ENCODE data around the gene KCND2. TPM values are rescaled to one million over a fixed set of nuclear protein-coding genes. Genes with fewer than 3 reads are reported as not detected.
A peak's percentile ranks its signal among the peaks of the same experiment; 100 is the strongest.

The KCND2 gene
- total RNA-seq: under 1 TPM in 8 of 10 donors, not detected in 2; 0.04 to 0.64 (median 0.16) TPM
- polyA plus RNA-seq: not detected
- long read RNA-seq, donor 1: 0 reads
- long read RNA-seq, donor 2: 0 reads
- long read RNA-seq, donor 3: 0 reads

DNA sequence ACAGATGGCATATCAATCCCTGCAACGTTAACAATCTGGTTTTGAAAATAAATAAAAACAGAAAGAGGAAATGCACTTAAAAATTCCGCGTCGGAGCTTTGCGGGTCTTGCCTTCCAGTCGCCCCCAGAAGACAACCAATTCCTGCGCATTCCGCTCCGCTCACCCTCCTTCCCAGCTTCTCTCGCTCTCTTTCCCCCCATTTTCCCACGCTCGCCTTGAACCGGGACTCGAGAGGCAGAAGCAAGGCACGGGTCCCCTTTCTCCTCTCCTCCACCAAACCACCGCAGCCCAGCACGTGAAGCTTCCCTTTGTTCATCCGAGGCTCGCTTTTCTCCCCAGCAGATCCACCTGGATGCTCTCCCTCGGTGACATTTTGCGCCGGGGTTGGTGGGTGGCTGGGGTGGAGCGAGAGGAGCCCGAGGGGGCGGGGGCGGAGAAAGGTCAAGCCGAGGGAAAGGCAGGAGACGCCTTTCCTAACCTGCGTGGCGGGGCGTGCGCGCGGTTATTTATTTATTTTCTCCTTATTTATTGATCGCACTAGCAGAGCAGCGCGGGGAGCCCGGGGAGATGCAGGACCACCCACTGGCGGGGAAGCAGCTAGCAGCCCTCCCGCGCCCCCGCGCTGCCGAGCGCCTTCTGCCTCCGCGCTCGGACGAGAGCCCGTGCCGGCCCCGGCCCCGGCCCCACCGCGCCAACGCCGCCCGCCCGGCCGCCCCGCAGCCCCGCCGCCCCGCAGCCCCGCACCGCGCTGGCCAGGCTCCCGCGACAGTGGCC lies at the start of gene KCND2:
KCND2 (plus strand) TSS at position 475 of the 775 bp plus-strand sequence.
- Histone ChIP-seq H3K4me3 (peak within 1 kb of the TSS; percentile 14 to 53 (median 47)), H3K27ac (no peak within 1 kb of the TSS), H3K9me3 (peaks cover 0 to 9% (median 0%) of the 10 kb centered on the region in 11 donors), H3K4me1 (peaks cover 0 to 9% (median 6%) of the 10 kb centered on the region in 9 donors), H3K27me3 (peaks cover 0 to 44% (median 21%) of the 10 kb centered on the region in 7 donors), H3K36me3 (no peaks in the 10 kb centered on the region)
- ATAC-seq (no peak), DNase-seq (no peak)
- intact Hi-C loops (cut with DNase I): loop anchor here (2.0 to 10.0 kb wide), 3 partner anchors 336 to 1008 kb away; no protein-coding TSS in a partner anchor
- WGBS, 2 donors: 0% methylated on average over 64 to 69 of the region's 69 CpGs
- TF ChIP-seq, protein P1, sequence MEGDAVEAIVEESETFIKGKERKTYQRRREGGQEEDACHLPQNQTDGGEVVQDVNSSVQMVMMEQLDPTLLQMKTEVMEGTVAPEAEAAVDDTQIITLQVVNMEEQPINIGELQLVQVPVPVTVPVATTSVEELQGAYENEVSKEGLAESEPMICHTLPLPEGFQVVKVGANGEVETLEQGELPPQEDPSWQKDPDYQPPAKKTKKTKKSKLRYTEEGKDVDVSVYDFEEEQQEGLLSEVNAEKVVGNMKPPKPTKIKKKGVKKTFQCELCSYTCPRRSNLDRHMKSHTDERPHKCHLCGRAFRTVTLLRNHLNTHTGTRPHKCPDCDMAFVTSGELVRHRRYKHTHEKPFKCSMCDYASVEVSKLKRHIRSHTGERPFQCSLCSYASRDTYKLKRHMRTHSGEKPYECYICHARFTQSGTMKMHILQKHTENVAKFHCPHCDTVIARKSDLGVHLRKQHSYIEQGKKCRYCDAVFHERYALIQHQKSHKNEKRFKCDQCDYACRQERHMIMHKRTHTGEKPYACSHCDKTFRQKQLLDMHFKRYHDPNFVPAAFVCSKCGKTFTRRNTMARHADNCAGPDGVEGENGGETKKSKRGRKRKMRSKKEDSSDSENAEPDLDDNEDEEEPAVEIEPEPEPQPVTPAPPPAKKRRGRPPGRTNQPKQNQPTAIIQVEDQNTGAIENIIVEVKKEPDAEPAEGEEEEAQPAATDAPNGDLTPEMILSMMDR (IDR thresholded peaks at IDR 0.05): no peak

DNA sequence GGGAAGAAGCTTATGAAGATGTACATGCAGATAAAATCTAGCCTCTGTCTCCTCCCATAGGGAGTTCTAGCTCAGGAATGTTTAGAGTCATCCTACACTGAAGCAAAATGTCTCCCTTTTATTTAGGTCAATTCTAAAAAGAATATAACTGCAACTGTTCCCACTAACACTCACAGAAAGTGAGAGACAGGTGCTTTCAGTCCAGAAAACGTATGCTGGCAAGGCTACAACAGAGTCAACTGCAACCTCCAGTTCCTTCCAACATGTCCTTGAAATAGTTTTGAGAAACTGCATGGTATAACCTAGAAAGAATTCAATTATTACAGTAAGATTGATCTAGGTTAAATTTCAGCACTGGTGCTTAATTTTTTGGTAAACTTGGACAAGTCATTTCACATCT lies 46.8 kb upstream of the KCND2 start:
- Histone ChIP-seq H3K27me3 (no peaks in the 10 kb centered on the region), H3K27ac (no peak overlapping the region), H3K36me3 (no peaks in the 10 kb centered on the region), H3K9me3 (peaks cover 0 to 5% (median 0%) of the 10 kb centered on the region in 11 donors), H3K4me3 (no peak overlapping the region), H3K4me1 (no peaks in the 10 kb centered on the region)
- ATAC-seq (no peak), DNase-seq (no peak)
- intact Hi-C loops (cut with DNase I): no loop called here
- TF ChIP-seq, protein P1 (IDR thresholded peaks at IDR 0.05): no peak
- WGBS, 2 donors: 38 to 49% methylated on average over 1 of the region's 1 CpG

DNA sequence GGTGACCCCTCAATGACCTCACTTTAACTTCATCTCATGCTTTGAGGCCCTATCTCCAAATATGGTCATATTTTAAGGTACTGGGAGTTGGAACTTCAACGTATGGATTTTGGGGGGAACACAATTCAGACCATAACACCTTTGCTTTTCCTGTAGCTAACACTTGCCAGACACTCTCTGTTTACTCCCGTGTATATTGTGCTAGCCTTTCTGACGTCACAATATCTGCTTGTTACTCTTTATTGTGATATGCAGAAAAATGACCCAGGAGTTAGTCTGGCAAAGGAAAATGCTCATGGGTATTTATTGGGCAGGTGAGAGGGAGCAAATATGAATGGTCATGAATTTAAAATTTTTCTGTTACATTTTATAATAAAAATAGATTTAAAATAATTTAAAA lies 45.7 kb upstream of the KCND2 start:
- Histone ChIP-seq H3K27me3 (no peaks in the 10 kb centered on the region), H3K4me3 (no peak overlapping the region), H3K36me3 (no peaks in the 10 kb centered on the region), H3K9me3 (peaks cover 0 to 5% (median 0%) of the 10 kb centered on the region in 11 donors), H3K4me1 (no peaks in the 10 kb centered on the region), H3K27ac (no peak overlapping the region)
- TF ChIP-seq, protein P1 (IDR thresholded peaks at IDR 0.05): no peak
- ATAC-seq (no peak), DNase-seq (no peak)
- intact Hi-C loops (cut with DNase I): no loop called here
- 70 to 82% methylated on average over 3 of the region's 3 CpGs for WGBS, 2 donors

DNA sequence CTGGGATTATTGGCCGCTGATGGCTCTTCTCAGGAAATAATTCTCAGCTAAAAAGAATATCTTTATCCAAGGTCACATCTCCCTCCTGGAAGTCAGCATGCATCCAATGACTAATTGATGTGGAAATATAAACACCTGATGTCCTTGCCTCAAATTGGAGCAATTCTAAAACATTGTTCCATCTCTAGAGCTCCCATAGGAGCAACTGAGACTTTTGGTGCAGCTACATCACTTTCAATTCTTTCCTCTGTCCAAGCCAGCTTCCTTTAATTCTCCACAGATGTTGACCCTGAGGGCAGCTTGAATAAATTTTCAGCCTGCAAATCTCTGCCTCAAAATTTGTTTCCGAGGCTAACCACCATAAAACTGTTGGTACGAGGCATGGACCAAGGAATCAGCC lies 43.9 kb upstream of the KCND2 start:
- Histone ChIP-seq H3K27ac (no peak overlapping the region), H3K36me3 (no peaks in the 10 kb centered on the region), H3K9me3 (peaks cover 0 to 5% (median 0%) of the 10 kb centered on the region in 11 donors), H3K4me1 (no peaks in the 10 kb centered on the region), H3K27me3 (no peaks in the 10 kb centered on the region), H3K4me3 (no peak overlapping the region)
- TF ChIP-seq, protein P1 (IDR thresholded peaks at IDR 0.05): no peak
- DNase-seq (no peak), ATAC-seq (no peak)
- intact Hi-C loops (cut with DNase I): no loop called here
- 76 to 83% methylated on average over 3 of the region's 3 CpGs for WGBS, 2 donors

Measured in heart right ventricle (tissue), 16 donors.